Prostate gland (tissue), 2 donors: ENCODE results near the gene AATK.

Experiments used
- CTCF ChIP-seq, 4 experiments: fragments of 200-600 bp in 2 of 4; fragments of 450-650 bp in 2 of 4; sonication (generic) in 2 of 4; IDR thresholded peaks; 1 replicate in 3 of 4; 2 replicates in 1 of 4; pipeline ENCODE4 v1.5.1; 2016 to 2019; ENCODE audit warnings: antibody characterized with exemption in 4 of 4, mild to moderate bottlenecking in 2 of 4, moderate library complexity in 2 of 4
- POLR2A ChIP-seq: fragments of 450-650 bp; IDR thresholded peaks from one replicate; pipeline ENCODE4 v1.6.1; 2016; ENCODE audit warnings: antibody characterized with exemption, mild to moderate bottlenecking

GRCh38 chr17:81169870-81170309, 3.9 kb upstream of the AATK start:
- TF ChIP-seq POLR2A (no peak), CTCF (IDR thresholded peaks at IDR 0.05) (no peak)
